Panc1 (cell line): ENCODE data around the gene PTCHD4.

ENCODE experiments used
- POLR2AphosphoS5 ChIP-seq: IDR thresholded peaks from 2 replicates; pipeline ENCODE4 v1.6.1; 2012; ENCODE audit warnings: mild to moderate bottlenecking, low read depth, low read length, moderate library complexity
- SIN3A ChIP-seq: IDR thresholded peaks from 2 replicates; pipeline ENCODE4 v1.6.1; 2012; ENCODE audit warnings: low read depth, mild to moderate bottlenecking, low read length, moderate library complexity, borderline replicate concordance; ENCODE audit not compliant: insufficient read depth
- TF ChIP-seq, protein P1 (sequence below): fragments of 450-650 bp; IDR thresholded peaks from 2 replicates; pipeline ENCODE4 v1.5.1; 2017; ENCODE audit warnings: mild to moderate bottlenecking
- TF ChIP-seq, protein P2 (sequence below), 2 experiments: IDR thresholded peaks; 2 replicates each; pipeline ENCODE4 v1.6.1; 2011 to 2012; ENCODE audit warnings: low read depth in 2 of 2, control low read depth in 1 of 2, low read length in 1 of 2, mild to moderate bottlenecking in 1 of 2, moderate library complexity in 1 of 2; ENCODE audit not compliant: insufficient read depth in 1 of 2

DNA sequence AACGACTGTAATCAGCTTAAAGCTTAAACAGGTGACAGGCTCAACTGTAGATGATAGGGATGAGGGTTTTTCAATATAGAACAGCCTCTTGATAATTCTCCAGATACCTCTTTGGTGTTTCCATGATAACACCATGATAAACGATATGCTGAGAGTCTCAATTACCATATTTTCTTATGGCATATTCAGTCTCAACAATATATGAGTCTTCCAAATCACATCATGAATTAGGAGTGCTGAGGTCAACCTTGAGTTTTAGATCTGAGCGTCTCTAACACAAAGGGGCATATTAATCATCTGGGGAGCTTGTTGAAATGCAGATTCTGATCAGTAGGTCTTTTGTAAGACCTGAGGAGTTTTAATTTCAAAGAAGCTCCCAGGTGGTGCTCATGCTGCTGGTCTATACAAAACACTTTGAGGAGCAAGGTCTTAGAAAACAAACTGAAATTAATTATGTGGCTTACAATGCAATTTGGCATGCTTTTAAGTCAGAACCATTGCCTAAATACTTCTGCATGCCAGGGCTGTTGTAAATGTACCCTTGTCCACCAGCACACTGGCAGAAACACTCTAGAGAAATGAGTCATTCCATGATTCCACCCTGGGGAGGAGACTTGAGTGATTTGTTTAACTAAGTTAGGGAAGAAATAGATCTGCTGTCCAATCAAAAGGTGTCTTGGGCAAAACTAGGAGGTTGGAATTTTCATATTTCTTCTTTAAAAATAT, 49.6 kb downstream of the PTCHD4 start:
- no peak for TF ChIP-seq POLR2AphosphoS5
- TF ChIP-seq, protein P1, sequence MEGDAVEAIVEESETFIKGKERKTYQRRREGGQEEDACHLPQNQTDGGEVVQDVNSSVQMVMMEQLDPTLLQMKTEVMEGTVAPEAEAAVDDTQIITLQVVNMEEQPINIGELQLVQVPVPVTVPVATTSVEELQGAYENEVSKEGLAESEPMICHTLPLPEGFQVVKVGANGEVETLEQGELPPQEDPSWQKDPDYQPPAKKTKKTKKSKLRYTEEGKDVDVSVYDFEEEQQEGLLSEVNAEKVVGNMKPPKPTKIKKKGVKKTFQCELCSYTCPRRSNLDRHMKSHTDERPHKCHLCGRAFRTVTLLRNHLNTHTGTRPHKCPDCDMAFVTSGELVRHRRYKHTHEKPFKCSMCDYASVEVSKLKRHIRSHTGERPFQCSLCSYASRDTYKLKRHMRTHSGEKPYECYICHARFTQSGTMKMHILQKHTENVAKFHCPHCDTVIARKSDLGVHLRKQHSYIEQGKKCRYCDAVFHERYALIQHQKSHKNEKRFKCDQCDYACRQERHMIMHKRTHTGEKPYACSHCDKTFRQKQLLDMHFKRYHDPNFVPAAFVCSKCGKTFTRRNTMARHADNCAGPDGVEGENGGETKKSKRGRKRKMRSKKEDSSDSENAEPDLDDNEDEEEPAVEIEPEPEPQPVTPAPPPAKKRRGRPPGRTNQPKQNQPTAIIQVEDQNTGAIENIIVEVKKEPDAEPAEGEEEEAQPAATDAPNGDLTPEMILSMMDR, result no peak
- TF ChIP-seq, protein P2, sequence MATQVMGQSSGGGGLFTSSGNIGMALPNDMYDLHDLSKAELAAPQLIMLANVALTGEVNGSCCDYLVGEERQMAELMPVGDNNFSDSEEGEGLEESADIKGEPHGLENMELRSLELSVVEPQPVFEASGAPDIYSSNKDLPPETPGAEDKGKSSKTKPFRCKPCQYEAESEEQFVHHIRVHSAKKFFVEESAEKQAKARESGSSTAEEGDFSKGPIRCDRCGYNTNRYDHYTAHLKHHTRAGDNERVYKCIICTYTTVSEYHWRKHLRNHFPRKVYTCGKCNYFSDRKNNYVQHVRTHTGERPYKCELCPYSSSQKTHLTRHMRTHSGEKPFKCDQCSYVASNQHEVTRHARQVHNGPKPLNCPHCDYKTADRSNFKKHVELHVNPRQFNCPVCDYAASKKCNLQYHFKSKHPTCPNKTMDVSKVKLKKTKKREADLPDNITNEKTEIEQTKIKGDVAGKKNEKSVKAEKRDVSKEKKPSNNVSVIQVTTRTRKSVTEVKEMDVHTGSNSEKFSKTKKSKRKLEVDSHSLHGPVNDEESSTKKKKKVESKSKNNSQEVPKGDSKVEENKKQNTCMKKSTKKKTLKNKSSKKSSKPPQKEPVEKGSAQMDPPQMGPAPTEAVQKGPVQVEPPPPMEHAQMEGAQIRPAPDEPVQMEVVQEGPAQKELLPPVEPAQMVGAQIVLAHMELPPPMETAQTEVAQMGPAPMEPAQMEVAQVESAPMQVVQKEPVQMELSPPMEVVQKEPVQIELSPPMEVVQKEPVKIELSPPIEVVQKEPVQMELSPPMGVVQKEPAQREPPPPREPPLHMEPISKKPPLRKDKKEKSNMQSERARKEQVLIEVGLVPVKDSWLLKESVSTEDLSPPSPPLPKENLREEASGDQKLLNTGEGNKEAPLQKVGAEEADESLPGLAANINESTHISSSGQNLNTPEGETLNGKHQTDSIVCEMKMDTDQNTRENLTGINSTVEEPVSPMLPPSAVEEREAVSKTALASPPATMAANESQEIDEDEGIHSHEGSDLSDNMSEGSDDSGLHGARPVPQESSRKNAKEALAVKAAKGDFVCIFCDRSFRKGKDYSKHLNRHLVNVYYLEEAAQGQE (IDR thresholded peaks at IDR 0.05; ENCODE audit: insufficient read depth in 1 of 2, low read depth in 2 of 2, low read length in 1 of 2), result no peak
- no peak for TF ChIP-seq SIN3A
